ENCODE results near the gene CDX2. TPM values are rescaled to one million over a fixed set of nuclear protein-coding genes. Genes with fewer than 3 reads are reported as not detected.
"Not testable (repeated sequence)": the region's sequence is repeated elsewhere in the genome, so short reads cannot be mapped to it uniquely, and the experiment has no call there.

The CDX2 gene
- total RNA-seq, 3 donors from 2014 or later: 113 to 349 (median 240) TPM

- H3K4me1 ChIP-seq (ENCODE audit: low read depth): peaks cover 16% of the 10 kb centered on the region
- H3K4me3 ChIP-seq: no peak overlapping the region
- DNase-seq (peak in 2 of 3 donors; percentile 24 to 37), ATAC-seq (no peak)
- TF ChIP-seq, protein P1, sequence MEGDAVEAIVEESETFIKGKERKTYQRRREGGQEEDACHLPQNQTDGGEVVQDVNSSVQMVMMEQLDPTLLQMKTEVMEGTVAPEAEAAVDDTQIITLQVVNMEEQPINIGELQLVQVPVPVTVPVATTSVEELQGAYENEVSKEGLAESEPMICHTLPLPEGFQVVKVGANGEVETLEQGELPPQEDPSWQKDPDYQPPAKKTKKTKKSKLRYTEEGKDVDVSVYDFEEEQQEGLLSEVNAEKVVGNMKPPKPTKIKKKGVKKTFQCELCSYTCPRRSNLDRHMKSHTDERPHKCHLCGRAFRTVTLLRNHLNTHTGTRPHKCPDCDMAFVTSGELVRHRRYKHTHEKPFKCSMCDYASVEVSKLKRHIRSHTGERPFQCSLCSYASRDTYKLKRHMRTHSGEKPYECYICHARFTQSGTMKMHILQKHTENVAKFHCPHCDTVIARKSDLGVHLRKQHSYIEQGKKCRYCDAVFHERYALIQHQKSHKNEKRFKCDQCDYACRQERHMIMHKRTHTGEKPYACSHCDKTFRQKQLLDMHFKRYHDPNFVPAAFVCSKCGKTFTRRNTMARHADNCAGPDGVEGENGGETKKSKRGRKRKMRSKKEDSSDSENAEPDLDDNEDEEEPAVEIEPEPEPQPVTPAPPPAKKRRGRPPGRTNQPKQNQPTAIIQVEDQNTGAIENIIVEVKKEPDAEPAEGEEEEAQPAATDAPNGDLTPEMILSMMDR (IDR thresholded peaks at IDR 0.05): no peak
- H3K36me3 ChIP-seq (ENCODE audit: low read depth): no peaks in the 10 kb centered on the region
- no peaks in the 10 kb centered on the region for H3K9me3 ChIP-seq
- intact Hi-C loops (cut with DNase I, micrococcal nuclease): no loop called here
Observed at GRCh38 chr13:27965343-27965739, 3.8 kb downstream of the CDX2 start.

GRCh38 chr13:27964741-27965323 is 4.3 kb downstream of the CDX2 start:
- intact Hi-C loops (cut with DNase I, micrococcal nuclease): no loop called here
- H3K36me3 ChIP-seq (ENCODE audit: low read depth): no peaks in the 10 kb centered on the region
- TF ChIP-seq, protein P1 (IDR thresholded peaks at IDR 0.05): no peak
- H3K9me3 ChIP-seq: no peaks in the 10 kb centered on the region
- peaks cover 21% of the 10 kb centered on the region for H3K4me1 ChIP-seq (ENCODE audit: low read depth)
- DNase-seq: peak in 2 of 3 donors; percentile 25 to 50
- ATAC-seq: no peak
- no peak overlapping the region for H3K4me3 ChIP-seq

- ATAC-seq; H3K36me3 ChIP-seq (ENCODE audit: low read depth); H3K9me3 ChIP-seq; H3K4me3 ChIP-seq; intact Hi-C loops (cut with DNase I, micrococcal nuclease): not testable (repeated sequence)
- peak in 2 of 3 donors; percentile 62 to 68 for DNase-seq
- peaks cover 26% of the 10 kb centered on the region for H3K4me1 ChIP-seq (ENCODE audit: low read depth)
Observed at GRCh38 chr13:27964206-27964605, 4.9 kb downstream of the CDX2 start.

DNA sequence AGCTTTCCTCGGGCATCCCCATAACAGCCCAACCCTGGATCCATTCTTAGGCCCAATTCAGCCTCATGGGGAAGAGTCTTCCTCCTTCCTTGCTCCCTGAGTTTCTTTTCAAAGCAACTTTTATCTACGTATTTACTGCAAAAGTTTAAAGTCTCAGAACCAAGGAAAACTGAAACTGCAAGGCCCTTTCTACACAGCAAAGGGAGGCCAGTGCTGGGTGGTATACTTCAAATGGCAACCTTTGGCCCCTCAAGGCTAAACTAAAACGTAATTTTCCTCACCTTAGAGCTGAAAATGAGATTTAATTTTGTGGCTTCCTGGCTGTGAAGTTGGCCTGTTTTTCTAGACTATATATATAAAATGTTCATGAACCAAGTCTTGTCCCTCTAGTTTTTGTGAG is 5.6 kb downstream of the CDX2 start:
- no peak overlapping the region for H3K4me3 ChIP-seq
- no peaks in the 10 kb centered on the region for H3K36me3 ChIP-seq (ENCODE audit: low read depth)
- intact Hi-C loops (cut with DNase I, micrococcal nuclease): no loop called here
- no peaks in the 10 kb centered on the region for H3K9me3 ChIP-seq
- TF ChIP-seq, protein P1 (IDR thresholded peaks at IDR 0.05): no peak
- H3K4me1 ChIP-seq (ENCODE audit: low read depth): peaks cover 26% of the 10 kb centered on the region
- DNase-seq: no peak
- no peak for ATAC-seq

- Histone ChIP-seq H3K4me1 (ENCODE audit: low read depth) (peaks cover 30% of the 10 kb centered on the region), H3K9me3 (no peaks in the 10 kb centered on the region), H3K4me3 (no peak overlapping the region), H3K36me3 (ENCODE audit: low read depth) (no peaks in the 10 kb centered on the region)
- peak in 2 of 3 donors; percentile 27 to 45 for DNase-seq
- TF ChIP-seq, protein P1 (IDR thresholded peaks at IDR 0.05): no peak
- ATAC-seq: no peak
- intact Hi-C loops (cut with DNase I, micrococcal nuclease): no loop called here
Observed at GRCh38 chr13:27962982-27963381, 6.1 kb downstream of the CDX2 start.

DNA sequence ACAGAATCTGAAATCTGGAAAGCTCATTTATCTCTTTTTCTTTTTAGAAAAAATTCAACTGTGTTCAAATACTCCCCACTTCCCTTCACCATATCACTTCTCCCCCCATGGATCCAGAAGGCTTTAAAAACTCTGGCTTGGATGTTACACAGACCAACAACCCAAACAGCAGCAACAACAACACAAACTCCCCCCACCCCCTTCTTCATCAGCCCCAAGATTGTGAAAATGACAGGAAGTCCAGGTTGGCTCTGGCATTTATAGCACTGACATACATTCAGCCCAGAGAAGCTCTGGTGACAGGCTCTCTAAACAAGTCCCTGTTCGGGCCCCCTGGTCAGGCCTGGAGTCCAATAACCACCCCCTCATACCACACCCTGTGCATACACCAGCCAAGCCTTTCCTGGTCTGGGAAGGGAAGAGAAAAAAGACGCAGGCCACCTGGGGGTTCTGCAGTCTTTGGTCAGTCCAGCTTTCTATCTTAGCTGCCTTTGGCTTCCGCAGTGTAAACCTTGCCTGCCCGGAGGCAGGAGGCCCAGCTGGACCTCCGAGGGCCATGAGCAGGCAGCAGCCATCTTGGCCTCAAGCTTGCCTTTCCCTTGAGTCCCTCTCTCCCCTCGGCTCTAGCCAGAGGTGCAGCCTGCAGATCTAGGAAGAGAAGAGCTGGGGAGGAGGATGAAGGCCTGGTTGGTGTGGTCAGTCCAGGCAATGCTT is 6.8 kb downstream of the CDX2 start:
- Histone ChIP-seq H3K36me3 (ENCODE audit: low read depth) (no peaks in the 10 kb centered on the region), H3K9me3 (no peaks in the 10 kb centered on the region), H3K4me3 (no peak overlapping the region), H3K4me1 (ENCODE audit: low read depth) (peaks cover 37% of the 10 kb centered on the region)
- TF ChIP-seq, protein P1 (IDR thresholded peaks at IDR 0.05): no peak
- intact Hi-C loops (cut with DNase I, micrococcal nuclease): no loop called here
- ATAC-seq: peak; percentile 44
- DNase-seq: peak in 2 of 3 donors; percentile 62 to 63

Measured in mucosa of descending colon (tissue), 3 donors.